ENCODE measurements around the gene TBR1. TPM values are rescaled to one million over a fixed set of nuclear protein-coding genes. Genes with fewer than 3 reads are reported as not detected.

The TBR1 gene
- total and polyA plus RNA-seq, 4 donors: under 0.01 TPM; not detected in 3

DNA sequence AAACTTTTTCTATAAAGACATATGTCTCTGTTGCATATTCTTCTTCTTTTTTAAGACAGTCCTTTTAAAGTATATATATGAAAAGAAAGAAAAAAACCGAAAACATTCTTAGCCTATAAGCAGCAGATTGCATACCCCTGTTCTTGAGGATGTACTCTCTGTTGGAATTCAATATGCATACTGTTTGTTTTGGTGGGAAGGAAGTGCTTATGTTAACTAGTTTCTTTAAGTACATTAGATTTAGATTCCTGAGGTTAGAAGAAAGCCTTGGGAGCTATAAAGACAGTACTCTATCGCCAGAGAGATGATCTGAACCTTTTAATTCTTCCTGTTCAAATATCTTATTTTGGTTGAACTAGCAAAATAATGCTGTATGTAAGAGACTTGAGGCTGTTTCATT, 46.8 kb upstream of the TBR1 start:
- TF ChIP-seq TAF1 (conservative IDR thresholded peaks at IDR 0.05) (no peak), NR2F2 (IDR thresholded peaks at IDR 0.05) (no peak), GABPA (IDR thresholded peaks at IDR 0.05 in 1 of 2, conservative IDR thresholded peaks at IDR 0.05 in 1 of 2) (no peak), ZBTB33 (IDR thresholded peaks at IDR 0.05) (no peak), REST (IDR thresholded peaks at IDR 0.05) (no peak), HNF4A (conservative IDR thresholded peaks at IDR 0.05) (no peak), RXRA (IDR thresholded peaks at IDR 0.05) (no peak), JUND (IDR thresholded peaks at IDR 0.05) (no peak)
- TF ChIP-seq, protein P1, sequence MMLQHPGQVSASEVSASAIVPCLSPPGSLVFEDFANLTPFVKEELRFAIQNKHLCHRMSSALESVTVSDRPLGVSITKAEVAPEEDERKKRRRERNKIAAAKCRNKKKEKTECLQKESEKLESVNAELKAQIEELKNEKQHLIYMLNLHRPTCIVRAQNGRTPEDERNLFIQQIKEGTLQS (IDR thresholded peaks at IDR 0.05): no peak
- TF ChIP-seq, protein P2, sequence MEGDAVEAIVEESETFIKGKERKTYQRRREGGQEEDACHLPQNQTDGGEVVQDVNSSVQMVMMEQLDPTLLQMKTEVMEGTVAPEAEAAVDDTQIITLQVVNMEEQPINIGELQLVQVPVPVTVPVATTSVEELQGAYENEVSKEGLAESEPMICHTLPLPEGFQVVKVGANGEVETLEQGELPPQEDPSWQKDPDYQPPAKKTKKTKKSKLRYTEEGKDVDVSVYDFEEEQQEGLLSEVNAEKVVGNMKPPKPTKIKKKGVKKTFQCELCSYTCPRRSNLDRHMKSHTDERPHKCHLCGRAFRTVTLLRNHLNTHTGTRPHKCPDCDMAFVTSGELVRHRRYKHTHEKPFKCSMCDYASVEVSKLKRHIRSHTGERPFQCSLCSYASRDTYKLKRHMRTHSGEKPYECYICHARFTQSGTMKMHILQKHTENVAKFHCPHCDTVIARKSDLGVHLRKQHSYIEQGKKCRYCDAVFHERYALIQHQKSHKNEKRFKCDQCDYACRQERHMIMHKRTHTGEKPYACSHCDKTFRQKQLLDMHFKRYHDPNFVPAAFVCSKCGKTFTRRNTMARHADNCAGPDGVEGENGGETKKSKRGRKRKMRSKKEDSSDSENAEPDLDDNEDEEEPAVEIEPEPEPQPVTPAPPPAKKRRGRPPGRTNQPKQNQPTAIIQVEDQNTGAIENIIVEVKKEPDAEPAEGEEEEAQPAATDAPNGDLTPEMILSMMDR (IDR thresholded peaks at IDR 0.05; ENCODE audit: low read depth, low read length, missing input control): no peak
- WGBS: 95% methylated on average over 2 of the region's 2 CpGs
- H3K4me1 ChIP-seq (ENCODE audit: control insufficient read depth in 4 of 4, insufficient read depth in 4 of 4, low read length in 3 of 4): no peaks in the 10 kb centered on the region
- no peak overlapping the region for H3K9ac ChIP-seq (ENCODE audit: low read depth in 1 of 2, low read length in 2 of 2)
- H3K27ac ChIP-seq (ENCODE audit: low read depth in 1 of 2, low read length in 2 of 2): no peak overlapping the region
- no peak overlapping the region for H3K4me3 ChIP-seq (ENCODE audit: low read depth in 1 of 3, low read length in 3 of 3)
- no peaks in the 10 kb centered on the region for H3K9me3 ChIP-seq (ENCODE audit: control insufficient read depth in 4 of 4, low read length in 3 of 4)
- peaks cover 0 to 14% (median 6%) of the 10 kb centered on the region in 4 donors for H3K36me3 ChIP-seq (ENCODE audit: control insufficient read depth in 4 of 4, insufficient read depth in 3 of 4, low read depth in 1 of 4, low read length in 3 of 4)
- no peaks in the 10 kb centered on the region for H3K27me3 ChIP-seq (ENCODE audit: control insufficient read depth in 4 of 4, insufficient read depth in 4 of 4, low read length in 3 of 4)
- no peak for DNase-seq (ENCODE audit: low spot score)

DNA sequence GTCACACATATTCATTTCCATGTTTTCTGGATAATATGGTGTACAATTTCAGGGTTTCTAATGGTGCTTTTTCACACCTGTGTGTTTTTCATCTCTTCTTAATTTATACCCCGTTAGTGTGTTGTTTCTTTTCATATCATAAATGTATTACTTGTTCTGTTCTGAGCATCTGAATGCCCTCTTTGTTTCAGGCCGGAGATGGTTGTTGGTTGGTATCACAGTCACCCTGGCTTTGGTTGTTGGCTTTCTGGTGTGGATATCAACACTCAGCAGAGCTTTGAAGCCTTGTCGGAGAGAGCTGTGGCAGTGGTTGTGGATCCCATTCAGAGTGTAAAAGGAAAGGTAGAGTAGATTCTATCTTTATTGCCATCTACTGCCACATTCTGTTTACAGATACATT, 45.1 kb upstream of the TBR1 start:
- WGBS: 92% methylated on average over 3 of the region's 3 CpGs
- Histone ChIP-seq H3K4me3 (ENCODE audit: low read depth in 1 of 3, low read length in 3 of 3) (no peak overlapping the region), H3K27ac (ENCODE audit: low read depth in 1 of 2, low read length in 2 of 2) (no peak overlapping the region), H3K9me3 (ENCODE audit: control insufficient read depth in 4 of 4, low read length in 3 of 4) (no peaks in the 10 kb centered on the region), H3K27me3 (ENCODE audit: control insufficient read depth in 4 of 4, insufficient read depth in 4 of 4, low read length in 3 of 4) (no peaks in the 10 kb centered on the region), H3K9ac (ENCODE audit: low read depth in 1 of 2, low read length in 2 of 2) (no peak overlapping the region), H3K4me1 (ENCODE audit: control insufficient read depth in 4 of 4, insufficient read depth in 4 of 4, low read length in 3 of 4) (no peaks in the 10 kb centered on the region), H3K36me3 (ENCODE audit: control insufficient read depth in 4 of 4, insufficient read depth in 3 of 4, low read depth in 1 of 4, low read length in 3 of 4) (peaks cover 0 to 14% (median 6%) of the 10 kb centered on the region in 4 donors)
- no peak for DNase-seq (ENCODE audit: low spot score)
- TF ChIP-seq, protein P1 (IDR thresholded peaks at IDR 0.05): no peak
- no peak for TF ChIP-seq REST (IDR thresholded peaks at IDR 0.05)
- no peak for TF ChIP-seq MAX (IDR thresholded peaks at IDR 0.05)
- no peak for TF ChIP-seq NR2F2 (IDR thresholded peaks at IDR 0.05)
- TF ChIP-seq EGR1 (IDR thresholded peaks at IDR 0.05; ENCODE audit: low read depth in 2 of 2): no peak
- TF ChIP-seq RAD21 (IDR thresholded peaks at IDR 0.05): no peak
- TF ChIP-seq, protein P2 (IDR thresholded peaks at IDR 0.05; ENCODE audit: low read depth, low read length, missing input control): no peak
- TF ChIP-seq GABPA (IDR thresholded peaks at IDR 0.05 in 1 of 2, conservative IDR thresholded peaks at IDR 0.05 in 1 of 2): no peak
- TF ChIP-seq HNF4G (IDR thresholded peaks at IDR 0.05): no peak
- TF ChIP-seq FOXA1 (IDR thresholded peaks at IDR 0.05): no peak
- TF ChIP-seq JUND (IDR thresholded peaks at IDR 0.05): no peak
- TF ChIP-seq FOXA2 (IDR thresholded peaks at IDR 0.05): no peak
- TF ChIP-seq YY1 (IDR thresholded peaks at IDR 0.05): no peak
- no peak for TF ChIP-seq RXRA (IDR thresholded peaks at IDR 0.05)

All from liver (tissue), 9 donors.